Measurements from ENCODE around the gene RALGAPA2.

Gene RALGAPA2

GRCh38 chr20:20498076-20498861 is 214.2 kb downstream of the RALGAPA2 start:
- Mint-ChIP-seq H3K4me1 (peaks cover 22% of the 10 kb centered on the region), H3K36me3 (ENCODE audit: low read depth) (peaks cover 37% of the 10 kb centered on the region), H3K27me3 (ENCODE audit: low read depth, poor library complexity) (peaks cover 2% of the 10 kb centered on the region), H3K27ac (no peak overlapping the region), H3K4me3 (no peak overlapping the region), H3K9me3 (no peaks in the 10 kb centered on the region)
- TF ChIP-seq CTCF (IDR thresholded peaks at IDR 0.05): no peak
- no peak for DNase-seq

GRCh38 chr20:20497242-20497978 is 215.0 kb downstream of the RALGAPA2 start:
- Mint-ChIP-seq H3K4me1 (peaks cover 30% of the 10 kb centered on the region), H3K27me3 (ENCODE audit: low read depth, poor library complexity) (no peaks in the 10 kb centered on the region), H3K36me3 (ENCODE audit: low read depth) (peaks cover 29% of the 10 kb centered on the region), H3K4me3 (no peak overlapping the region), H3K9me3 (no peaks in the 10 kb centered on the region), H3K27ac (no peak overlapping the region)
- TF ChIP-seq CTCF (IDR thresholded peaks at IDR 0.05): no peak
- no peak for DNase-seq

GRCh38 chr20:20495729-20496503 is 216.5 kb downstream of the RALGAPA2 start:
- Mint-ChIP-seq H3K9me3 (no peaks in the 10 kb centered on the region), H3K4me1 (peaks cover 45% of the 10 kb centered on the region), H3K4me3 (no peak overlapping the region), H3K27ac (no peak overlapping the region), H3K36me3 (ENCODE audit: low read depth) (peaks cover 19% of the 10 kb centered on the region), H3K27me3 (ENCODE audit: low read depth, poor library complexity) (no peaks in the 10 kb centered on the region)
- DNase-seq: no peak
- TF ChIP-seq CTCF (IDR thresholded peaks at IDR 0.05): no peak

- Mint-ChIP-seq H3K36me3 (ENCODE audit: low read depth) (peaks cover 15% of the 10 kb centered on the region), H3K4me3 (no peak overlapping the region), H3K9me3 (no peaks in the 10 kb centered on the region), H3K27ac (no peak overlapping the region), H3K27me3 (ENCODE audit: low read depth, poor library complexity) (peaks cover 3% of the 10 kb centered on the region), H3K4me1 (peaks cover 62% of the 10 kb centered on the region)
- no peak for TF ChIP-seq CTCF (IDR thresholded peaks at IDR 0.05)
- no peak for DNase-seq
Measured at GRCh38 chr20:20493701-20494100, 218.7 kb downstream of the RALGAPA2 start.

- no peaks in the 10 kb centered on the region for H3K9me3 Mint-ChIP-seq
- H3K27me3 Mint-ChIP-seq (ENCODE audit: low read depth, poor library complexity): peaks cover 3% of the 10 kb centered on the region
- peaks cover 57% of the 10 kb centered on the region for H3K4me1 Mint-ChIP-seq
- H3K36me3 Mint-ChIP-seq (ENCODE audit: low read depth): peaks cover 23% of the 10 kb centered on the region
- peak overlapping the region; percentile 25 for H3K4me3 Mint-ChIP-seq
- TF ChIP-seq CTCF (IDR thresholded peaks at IDR 0.05): no peak
- H3K27ac Mint-ChIP-seq: peak overlapping the region; percentile 5
- peak; percentile 17 for DNase-seq
Measured at GRCh38 chr20:20492521-20493332, 219.7 kb downstream of the RALGAPA2 start.

Measured in nephron progenitor cell (in vitro differentiated cells).